CD4-positive, alpha-beta T cell treated with Interferon gamma for 1 hour (primary cell): ENCODE measurements around the gene ARL8B.

Experiments used
- DNase-seq: peaks from one replicate; pipeline ENCODE4 v3.0.0-alpha.2; 2020

Gene ARL8B

DNA sequence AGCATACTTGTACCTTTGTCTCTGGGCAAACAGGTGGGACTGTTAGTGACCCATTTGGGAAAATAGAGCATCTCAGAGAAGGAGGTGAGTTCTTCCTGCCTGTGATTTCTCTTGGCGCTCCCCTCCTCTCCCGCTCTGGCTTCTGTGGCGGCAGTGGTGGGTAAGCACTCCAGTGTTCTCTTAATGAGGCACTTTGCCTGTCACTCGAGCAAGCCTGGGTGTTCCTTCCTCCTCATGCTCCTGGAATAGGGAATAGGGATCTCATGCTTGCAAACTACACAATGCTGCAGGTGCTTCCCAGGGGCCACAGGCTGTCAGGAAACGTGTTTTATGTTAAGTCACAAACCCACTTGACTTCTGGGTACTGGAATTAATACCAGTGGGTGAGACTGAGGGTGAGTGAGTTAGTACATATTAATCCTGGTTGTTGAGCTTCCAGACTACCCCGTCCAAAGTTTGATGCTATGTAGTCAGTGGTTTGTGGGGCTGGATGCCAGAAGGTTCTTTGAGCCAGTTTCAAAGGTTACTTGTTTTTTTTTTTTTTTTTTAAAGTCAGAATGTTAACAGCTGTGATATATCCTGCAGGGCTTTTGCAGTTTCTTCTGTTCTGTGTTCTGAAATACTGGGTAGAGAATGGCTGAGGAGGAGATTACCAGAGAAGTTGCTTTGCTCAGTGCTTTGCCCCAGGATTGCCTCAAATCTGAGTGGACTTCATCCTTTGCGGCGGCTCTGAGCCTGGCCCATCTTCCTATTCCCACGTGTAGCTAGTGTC, 95.9 kb downstream of the ARL8B start:
- no peak for DNase-seq

DNA sequence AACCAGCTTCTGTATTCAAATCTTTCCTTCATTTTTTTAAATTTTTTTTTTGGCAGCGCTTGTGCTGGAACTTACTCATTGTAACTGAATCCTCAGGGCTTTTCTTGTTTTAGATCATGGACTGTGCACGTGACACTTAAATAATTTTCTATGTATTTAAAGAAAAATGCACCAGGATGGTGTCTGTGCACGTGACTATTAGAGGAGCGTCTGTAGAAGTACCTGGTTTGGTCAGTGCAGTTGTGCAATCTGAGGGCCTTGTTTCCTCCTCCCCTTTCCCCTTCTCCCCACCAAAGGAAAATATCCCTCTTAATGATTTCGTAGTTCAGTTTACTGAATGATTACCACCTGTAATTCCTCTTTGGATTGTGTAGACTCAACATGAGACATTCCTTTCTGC, 96.7 kb downstream of the ARL8B start:
- no peak for DNase-seq

DNA sequence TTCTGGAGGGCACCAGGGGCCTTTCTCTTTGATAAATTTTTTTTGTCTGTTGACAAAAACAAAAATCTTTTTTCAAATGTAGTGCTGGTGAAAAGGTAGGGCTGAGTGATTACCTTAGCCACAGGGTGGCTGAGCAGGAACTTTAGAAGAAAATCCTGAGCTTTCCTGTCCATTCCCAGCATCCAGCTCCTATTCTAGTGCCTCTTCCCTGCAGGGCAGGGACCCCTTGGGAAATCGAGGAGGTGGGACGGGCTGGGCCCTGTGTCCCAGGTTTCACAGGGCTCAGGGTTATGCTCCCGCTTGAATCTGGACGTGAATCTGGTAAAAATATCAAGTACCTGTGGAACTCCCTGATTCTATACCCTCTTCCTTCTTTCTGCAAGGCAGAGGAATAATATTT, 97.1 kb downstream of the ARL8B start:
- DNase-seq: no peak

DNA sequence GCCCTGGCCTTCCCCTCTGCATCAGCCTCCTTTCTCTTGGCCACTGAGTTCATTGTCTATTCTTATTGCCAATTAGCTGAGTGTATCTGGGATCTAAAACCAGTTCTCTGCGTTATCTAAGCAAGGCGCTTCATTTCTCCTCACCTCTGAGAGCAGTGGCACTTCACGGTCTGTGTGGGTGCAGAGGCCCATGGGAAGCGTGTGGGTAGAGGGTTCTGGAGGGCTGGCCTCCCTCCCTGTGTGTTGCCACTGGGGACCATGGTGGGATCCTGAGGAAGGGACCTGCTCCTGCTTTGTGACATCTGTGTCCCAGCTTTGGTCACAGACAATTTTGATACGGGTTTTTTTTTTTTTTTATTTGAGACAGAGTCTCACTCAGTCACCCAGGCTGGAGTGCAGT, 98.1 kb downstream of the ARL8B start:
- DNase-seq: no peak

DNA sequence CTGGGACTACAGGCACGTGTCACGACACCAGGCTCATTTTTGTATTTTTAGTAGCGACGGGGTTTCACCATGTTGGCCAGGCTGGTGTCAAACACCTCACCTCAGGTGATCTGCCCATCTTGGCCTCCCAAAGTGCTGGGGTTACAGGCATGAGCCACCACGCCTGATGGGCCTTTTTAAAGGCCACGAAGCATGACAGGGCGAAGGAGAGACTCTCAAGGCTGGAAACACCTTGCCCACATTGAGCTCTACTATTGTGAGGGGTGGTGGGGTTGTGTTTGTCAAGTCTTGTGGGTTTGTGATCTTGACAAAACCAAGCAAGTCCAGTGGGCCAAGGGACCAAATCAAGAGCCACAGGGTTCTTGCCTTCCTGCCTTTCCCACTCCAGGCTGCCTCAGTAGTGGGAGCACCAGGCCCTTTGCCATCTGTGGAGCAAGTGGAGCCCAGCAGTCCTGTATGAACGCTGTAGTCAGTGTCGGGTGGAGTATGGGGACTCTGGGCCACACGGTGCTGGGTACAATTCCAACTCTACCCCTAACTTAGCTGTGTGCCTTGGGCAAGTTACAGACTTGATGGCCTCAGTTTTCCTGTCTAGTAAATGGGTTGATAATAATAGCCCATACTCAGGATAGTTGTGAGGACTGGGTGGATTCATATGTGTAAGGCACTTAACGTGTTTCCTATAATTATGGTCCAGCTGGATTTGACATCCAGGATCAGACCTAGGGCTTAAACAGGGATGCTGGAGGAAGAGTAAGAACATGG, 98.8 kb downstream of the ARL8B start:
- no peak for DNase-seq

DNA sequence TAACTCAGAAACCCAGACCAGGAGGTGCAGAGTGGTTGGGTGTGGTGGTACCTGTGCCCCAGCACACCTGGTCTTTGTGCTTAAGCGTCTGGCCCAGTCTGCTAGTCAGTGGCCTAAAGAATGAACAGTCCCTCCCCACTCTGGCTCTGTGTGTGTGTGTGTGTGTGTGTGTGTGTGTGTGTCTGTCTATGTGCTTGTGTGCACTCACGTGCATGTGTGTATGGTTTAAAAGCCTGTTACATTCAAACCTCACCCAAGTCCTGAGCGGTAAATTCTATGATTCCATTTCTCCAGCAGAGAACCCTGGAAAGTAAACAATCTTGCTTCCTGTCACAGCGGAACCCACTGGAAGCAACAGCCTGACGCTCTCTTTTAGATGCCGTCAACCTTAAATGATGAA, 99.6 kb downstream of the ARL8B start:
- no peak for DNase-seq

DNA sequence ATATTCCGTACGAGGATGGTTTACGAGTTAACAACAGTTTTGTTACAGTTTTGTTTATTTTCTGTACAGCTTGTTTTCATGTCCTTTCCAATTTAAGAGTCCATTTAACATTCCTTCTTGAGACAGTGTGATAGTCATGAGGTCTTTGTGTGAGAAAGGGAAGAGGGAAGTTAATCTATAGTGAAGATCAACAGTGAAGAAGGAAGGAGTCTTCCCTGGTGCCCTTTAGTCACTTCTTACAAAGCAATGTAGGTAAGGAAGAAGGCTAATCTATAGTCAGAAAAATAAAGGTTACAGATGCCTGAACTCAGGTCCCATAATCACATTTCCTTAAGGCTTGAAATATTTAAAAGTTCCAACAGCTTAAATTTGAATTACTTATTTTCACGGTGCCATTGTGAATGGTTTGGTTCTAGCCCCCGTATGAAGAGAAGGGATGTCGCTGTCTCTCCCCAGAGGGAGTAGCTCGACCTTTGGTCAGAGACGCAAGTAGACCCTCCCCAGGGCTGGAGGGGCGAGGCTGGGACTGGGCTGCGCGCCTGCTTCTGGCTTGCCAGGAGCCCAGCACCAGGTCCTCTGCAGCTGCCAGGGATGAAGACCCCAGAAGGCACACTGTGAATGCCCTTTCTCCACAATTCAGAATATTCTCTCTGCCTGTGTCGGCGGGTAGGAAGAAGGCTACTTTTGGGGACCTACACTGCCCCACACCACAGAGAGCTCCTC, 100.4 kb downstream of the ARL8B start:
- no peak for DNase-seq

DNA sequence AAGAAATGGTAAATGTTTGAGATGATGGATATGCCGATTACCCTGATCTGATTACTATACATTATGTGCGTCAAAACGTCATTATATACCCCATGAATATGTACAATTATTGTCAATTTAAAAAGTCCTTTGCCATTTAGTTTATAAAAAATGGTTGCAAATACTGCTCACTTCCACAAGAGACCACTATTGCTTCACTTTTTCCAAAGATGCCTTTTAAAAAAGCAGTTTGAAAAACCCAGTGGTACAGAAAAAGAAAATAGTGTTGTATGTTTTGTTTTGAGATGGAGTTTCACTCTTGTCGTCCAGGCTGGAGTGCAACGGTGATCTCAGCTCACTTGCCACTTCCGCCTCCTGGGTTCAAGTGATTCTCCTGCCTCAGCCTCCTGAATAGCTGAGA, 104.7 kb downstream of the ARL8B start:
- no peak for DNase-seq

DNA sequence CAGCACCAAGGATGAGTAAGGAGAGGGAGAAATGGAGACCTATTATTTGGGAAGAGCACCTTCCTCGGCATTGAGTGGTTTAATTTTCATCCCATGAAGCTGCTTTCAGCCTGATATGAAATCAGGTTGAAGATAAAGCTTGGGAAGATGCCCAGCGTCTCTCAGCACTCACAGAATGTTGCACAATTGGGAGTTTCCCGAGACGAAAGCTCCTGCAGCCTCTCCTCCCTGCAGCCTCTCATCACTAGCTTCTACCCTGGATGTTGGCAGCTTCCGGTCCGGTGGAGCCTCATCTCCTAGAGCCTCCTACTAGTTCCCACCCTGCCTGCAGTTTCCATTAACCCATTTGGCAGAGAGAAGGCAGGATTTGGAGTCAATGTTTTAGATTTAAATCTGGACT, 105.7 kb downstream of the ARL8B start:
- no peak for DNase-seq

DNA sequence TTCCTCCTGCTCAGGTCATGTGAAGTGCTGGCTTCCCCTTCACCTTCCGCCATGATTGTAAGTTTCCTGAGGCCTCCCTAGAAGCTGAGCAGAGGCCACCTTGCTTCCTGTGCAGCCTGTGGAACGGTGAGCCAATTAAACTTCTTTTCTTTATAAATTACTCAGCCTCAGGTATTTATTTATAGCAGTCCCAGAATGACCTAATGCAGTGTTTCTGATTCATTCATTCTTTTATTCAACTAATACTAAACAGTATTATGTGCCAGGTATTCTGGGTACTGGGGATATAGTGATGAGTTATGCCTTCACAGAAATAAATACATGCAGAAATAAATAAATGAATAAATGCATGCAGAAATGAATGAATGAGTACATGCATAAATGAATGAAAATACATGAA, 107.3 kb downstream of the ARL8B start:
- DNase-seq: no peak
